ENCODE measurements around the gene MED6.

- TF ChIP-seq CTCF (IDR thresholded peaks at IDR 0.05) = no peak
- no peak for TF ChIP-seq POLR2A (IDR thresholded peaks at IDR 0.05)
- TF ChIP-seq POLR2AphosphoS5 (IDR thresholded peaks at IDR 0.05) = no peak
Measured at GRCh38 chr14:70573050-70573449, 27.4 kb downstream of the MED6 start.

All from stomach (tissue), 4 donors.